ENCODE results near the gene BOD1. TPM values are rescaled to one million over a fixed set of nuclear protein-coding genes. Genes with fewer than 3 reads are reported as not detected.

Gene BOD1
- total RNA-seq, 4 donors from 2014 or later: 50.8 to 64.4 (median 54.7) TPM

DNA sequence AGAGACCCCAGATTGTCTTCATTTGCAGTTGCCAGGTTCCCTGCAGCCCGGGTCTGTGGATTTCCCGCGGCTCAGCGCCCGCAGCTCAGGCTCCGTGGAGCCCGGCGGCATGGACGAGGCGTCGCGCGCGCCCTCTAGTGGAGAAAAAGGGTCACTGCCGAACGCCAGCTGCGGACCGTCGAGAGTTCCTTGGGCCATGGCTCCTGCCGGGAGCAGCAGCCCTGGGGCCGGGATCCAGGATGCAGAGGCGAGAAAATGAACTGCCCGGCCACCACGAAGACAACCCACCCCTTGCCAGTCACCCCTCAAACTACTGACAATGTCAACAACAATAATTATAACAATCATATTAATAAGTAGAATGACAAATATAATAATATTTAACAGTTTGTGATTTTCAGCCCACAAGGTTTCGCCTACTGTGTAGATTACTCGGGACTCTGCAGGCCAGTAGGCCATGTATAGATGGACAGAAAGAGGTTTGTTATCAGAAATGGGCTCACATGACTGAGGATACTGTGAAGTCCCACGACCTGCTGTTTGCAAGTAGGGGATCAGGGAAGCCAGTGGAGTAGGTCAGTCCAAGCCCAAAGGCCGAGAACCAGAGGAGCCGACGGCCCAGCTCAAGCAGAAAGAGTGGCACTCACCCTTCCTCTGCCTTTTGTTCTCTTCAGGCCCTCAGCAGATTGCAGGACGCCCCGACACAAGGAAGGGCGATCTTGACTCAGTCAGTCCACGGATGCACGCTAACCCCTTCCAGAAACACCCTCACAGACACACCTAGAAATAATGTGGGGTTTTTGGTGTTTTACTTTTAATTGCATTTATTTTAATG is 43.1 kb downstream of the BOD1 start:
- H3K4me3 ChIP-seq: peak overlapping the region in 1 of 2 donors; percentile 27
- no peaks in the 10 kb centered on the region for H3K36me3 ChIP-seq
- H3K27me3 ChIP-seq: no peaks in the 10 kb centered on the region
- TF ChIP-seq POLR2A (IDR thresholded peaks at IDR 0.05): no peak
- TF ChIP-seq, protein P1, sequence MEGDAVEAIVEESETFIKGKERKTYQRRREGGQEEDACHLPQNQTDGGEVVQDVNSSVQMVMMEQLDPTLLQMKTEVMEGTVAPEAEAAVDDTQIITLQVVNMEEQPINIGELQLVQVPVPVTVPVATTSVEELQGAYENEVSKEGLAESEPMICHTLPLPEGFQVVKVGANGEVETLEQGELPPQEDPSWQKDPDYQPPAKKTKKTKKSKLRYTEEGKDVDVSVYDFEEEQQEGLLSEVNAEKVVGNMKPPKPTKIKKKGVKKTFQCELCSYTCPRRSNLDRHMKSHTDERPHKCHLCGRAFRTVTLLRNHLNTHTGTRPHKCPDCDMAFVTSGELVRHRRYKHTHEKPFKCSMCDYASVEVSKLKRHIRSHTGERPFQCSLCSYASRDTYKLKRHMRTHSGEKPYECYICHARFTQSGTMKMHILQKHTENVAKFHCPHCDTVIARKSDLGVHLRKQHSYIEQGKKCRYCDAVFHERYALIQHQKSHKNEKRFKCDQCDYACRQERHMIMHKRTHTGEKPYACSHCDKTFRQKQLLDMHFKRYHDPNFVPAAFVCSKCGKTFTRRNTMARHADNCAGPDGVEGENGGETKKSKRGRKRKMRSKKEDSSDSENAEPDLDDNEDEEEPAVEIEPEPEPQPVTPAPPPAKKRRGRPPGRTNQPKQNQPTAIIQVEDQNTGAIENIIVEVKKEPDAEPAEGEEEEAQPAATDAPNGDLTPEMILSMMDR (IDR thresholded peaks at IDR 0.05): peak; percentile 93 to 99 (median 96)
- peaks cover 0 to 7% (median 0%) of the 10 kb centered on the region in 3 donors for H3K9me3 ChIP-seq
- WGBS, 2 donors (ENCODE audit: low coverage in 1 of 2): 52 to 77% methylated on average over 13 to 19 of the region's 35 CpGs
- H3K27ac ChIP-seq: peak overlapping the region in 1 of 4 donors; percentile 22
- peaks cover 0 to 15% (median 3%) of the 10 kb centered on the region in 3 donors for H3K4me1 ChIP-seq
- peak; percentile 90 for ATAC-seq

DNA sequence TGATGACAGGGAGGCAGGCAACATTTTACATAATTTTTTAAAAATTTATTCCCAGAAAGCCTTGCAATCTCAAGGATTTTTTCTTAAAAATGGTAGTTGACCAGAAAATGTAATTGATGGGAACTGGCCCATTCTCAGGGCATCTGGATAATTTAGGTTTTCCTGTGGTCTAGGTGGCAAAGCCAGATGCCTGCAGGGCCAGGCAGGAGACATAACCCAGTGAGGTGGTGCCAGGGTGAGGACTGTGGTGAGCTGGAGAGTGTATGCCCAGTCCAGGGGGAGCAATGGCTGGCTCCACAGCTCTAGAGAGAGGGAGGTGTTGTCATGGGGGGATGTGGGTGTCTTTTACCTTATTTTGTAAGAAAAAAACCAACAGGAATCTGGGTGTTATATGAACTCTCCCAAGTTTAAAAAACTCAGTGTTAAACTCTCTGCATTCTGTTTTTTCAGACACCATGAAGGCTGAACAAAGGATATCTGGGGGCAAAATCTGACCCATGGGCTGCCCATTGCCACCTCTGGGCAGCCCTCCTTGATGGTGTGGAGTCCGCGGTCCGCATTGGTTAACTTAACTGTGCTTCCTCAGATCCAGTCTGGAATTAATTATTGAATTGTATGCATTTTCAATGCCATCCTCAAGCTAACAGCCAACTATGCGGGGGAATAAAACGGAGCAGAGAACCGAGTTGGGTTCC is 43.9 kb downstream of the BOD1 start:
- WGBS, 2 donors (ENCODE audit: low coverage in 1 of 2): 47 to 60% methylated on average over 2 to 3 of the region's 6 CpGs
- no peaks in the 10 kb centered on the region for H3K36me3 ChIP-seq
- H3K27me3 ChIP-seq: no peaks in the 10 kb centered on the region
- peak; percentile 8 for ATAC-seq
- peak overlapping the region in 1 of 4 donors; percentile 22 for H3K27ac ChIP-seq
- peaks cover 0 to 8% (median 0%) of the 10 kb centered on the region in 3 donors for H3K9me3 ChIP-seq
- TF ChIP-seq POLR2AphosphoS5 (IDR thresholded peaks at IDR 0.05) (no peak), POLR2A (IDR thresholded peaks at IDR 0.05) (no peak), EP300 (IDR thresholded peaks at IDR 0.05) (no peak)
- TF ChIP-seq, protein P1 (IDR thresholded peaks at IDR 0.05): no peak
- H3K4me1 ChIP-seq: peaks cover 0 to 17% (median 3%) of the 10 kb centered on the region in 3 donors
- peak overlapping the region in 1 of 2 donors; percentile 27 for H3K4me3 ChIP-seq

DNA sequence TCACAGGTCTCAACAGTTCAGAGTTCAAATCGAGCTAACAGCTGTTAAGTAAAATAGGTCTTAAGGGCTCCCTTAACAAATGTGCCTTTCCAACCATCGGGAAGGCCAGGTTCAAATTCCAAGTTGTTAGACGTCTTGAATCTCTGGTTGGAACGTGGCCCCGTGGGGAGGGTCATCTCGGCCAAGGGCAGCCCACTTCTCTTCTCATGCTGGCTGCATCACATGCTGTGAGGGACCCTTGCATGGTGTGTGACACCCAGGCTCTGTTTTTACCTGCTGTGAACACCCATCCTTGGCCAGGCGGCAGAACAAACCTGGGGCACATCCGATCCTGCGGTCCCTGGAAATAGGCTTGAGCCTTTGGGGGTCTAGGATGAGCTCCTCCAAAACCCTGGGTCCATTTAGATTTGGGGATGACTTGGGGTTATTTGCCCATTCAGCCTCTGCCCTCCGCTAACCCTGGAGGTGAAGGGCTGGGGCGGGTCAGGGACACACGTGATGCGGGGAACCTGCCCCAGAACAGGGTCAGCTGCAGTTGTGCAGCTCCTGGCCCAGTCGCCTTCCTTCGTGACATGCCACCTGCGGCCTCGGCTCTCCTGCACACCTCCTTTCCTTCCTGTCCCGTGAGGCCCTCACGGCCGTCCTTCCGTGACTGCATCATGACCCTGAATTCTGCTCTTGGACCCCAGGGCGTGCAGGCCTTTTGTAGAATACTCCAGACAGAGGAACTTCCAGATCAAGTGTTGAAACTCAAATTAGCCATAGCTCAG is 45.9 kb downstream of the BOD1 start:
- WGBS, 2 donors (ENCODE audit: low coverage in 1 of 2): 79% methylated on average over 6 of the region's 22 CpGs; no CpG with 5 or more reads in 1 of the 2 donors
- H3K27me3 ChIP-seq: no peaks in the 10 kb centered on the region
- H3K27ac ChIP-seq: no peak overlapping the region
- TF ChIP-seq EP300 (IDR thresholded peaks at IDR 0.05): no peak
- no peak for TF ChIP-seq POLR2A (IDR thresholded peaks at IDR 0.05)
- no peak for TF ChIP-seq POLR2AphosphoS5 (IDR thresholded peaks at IDR 0.05)
- TF ChIP-seq, protein P1 (IDR thresholded peaks at IDR 0.05): no peak
- H3K9me3 ChIP-seq: peaks cover 0 to 8% (median 0%) of the 10 kb centered on the region in 3 donors
- H3K4me1 ChIP-seq: peaks cover 0 to 21% (median 3%) of the 10 kb centered on the region in 3 donors
- ATAC-seq: no peak
- H3K36me3 ChIP-seq: no peaks in the 10 kb centered on the region
- no peak overlapping the region for H3K4me3 ChIP-seq

GRCh38 chr5:173568703-173569102 is 47.7 kb downstream of the BOD1 start:
- H3K27me3 ChIP-seq: no peaks in the 10 kb centered on the region
- ATAC-seq: no peak
- WGBS, 2 donors (ENCODE audit: low coverage in 1 of 2): 89% methylated on average over 1 to 4 of the region's 4 CpGs
- H3K27ac ChIP-seq: no peak overlapping the region
- H3K4me1 ChIP-seq: peaks cover 0 to 21% (median 3%) of the 10 kb centered on the region in 3 donors
- TF ChIP-seq POLR2AphosphoS5 (IDR thresholded peaks at IDR 0.05) (no peak), EP300 (IDR thresholded peaks at IDR 0.05) (no peak), POLR2A (IDR thresholded peaks at IDR 0.05) (no peak)
- TF ChIP-seq, protein P1 (IDR thresholded peaks at IDR 0.05): no peak
- peaks cover 0 to 8% (median 0%) of the 10 kb centered on the region in 3 donors for H3K9me3 ChIP-seq
- H3K36me3 ChIP-seq: no peaks in the 10 kb centered on the region
- no peak overlapping the region for H3K4me3 ChIP-seq

Data from gastroesophageal sphincter (tissue), 4 donors.